Cardiac muscle cell (in vitro differentiated cells and primary cell): Measurements from ENCODE around the gene ADGRD1. TPM values are rescaled to one million over a fixed set of nuclear protein-coding genes. Genes with fewer than 3 reads are reported as not detected.

ENCODE experiments used
- DNase-seq, 2 donors: peaks; one replicate each; pipeline versions ENCODE4 v3.0.0 to v3.0.0-alpha.2; 2010 to 2017; ENCODE audit warnings: low read depth in 1 of 2, low spot score in 1 of 2
- H3K27ac ChIP-seq: fragments of 200-600 bp; sonication (generic); 2 replicates; pipeline ENCODE4 v1.5.1; 2016
- H3K27me3 ChIP-seq: fragments of 200-600 bp; sonication (generic); 2 replicates; pipeline ENCODE4 v1.6.0; 2016; ENCODE audit warnings: control low read depth
- H3K36me3 ChIP-seq: fragments of 200-600 bp; sonication (generic); 2 replicates; pipeline ENCODE4 v1.5.1; 2016; ENCODE audit warnings: control low read depth
- H3K4me1 ChIP-seq: fragments of 200-600 bp; sonication (generic); 2 replicates; pipeline ENCODE4 v1.8.1; 2017; ENCODE audit warnings: low read depth, mild to moderate bottlenecking, mixed run types
- H3K4me3 ChIP-seq: fragments of 200-600 bp; sonication (generic); 2 replicates; pipeline ENCODE4 v1.5.1; 2016; ENCODE audit warnings: mild to moderate bottlenecking
- H3K9me3 ChIP-seq: fragments of 200-600 bp; sonication (generic); 2 replicates; pipeline ENCODE4 v1.5.1; 2017; ENCODE audit warnings: low read depth, mild to moderate bottlenecking, control low read depth
- polyA plus RNA-seq: library from polyadenylated mRNA; unstranded; fragments of >200 nt; fragmentation: Nextera tagmentation; extraction: Ambion mirVana; gene quantifications from 2 replicates; pipeline ENCODE4 v1.2.1, GENCODE V29; 2016
- total RNA-seq: library from RNA; depleted of rRNA; stranded (reverse); fragments of >200 nt; gene quantifications from 2 replicates; pipeline ENCODE4 v1.2.3, GENCODE V29; 2016
- TF ChIP-seq, protein P1 (sequence below): IDR thresholded peaks from 2 replicates; pipeline ENCODE4 v1.5.1; 2012; ENCODE audit warnings: low read depth, mild to moderate bottlenecking, low read length

Gene ADGRD1
- total and polyA plus RNA-seq, 2 experiments from 2014 or later, result 66.6 to 74.0 TPM

DNA sequence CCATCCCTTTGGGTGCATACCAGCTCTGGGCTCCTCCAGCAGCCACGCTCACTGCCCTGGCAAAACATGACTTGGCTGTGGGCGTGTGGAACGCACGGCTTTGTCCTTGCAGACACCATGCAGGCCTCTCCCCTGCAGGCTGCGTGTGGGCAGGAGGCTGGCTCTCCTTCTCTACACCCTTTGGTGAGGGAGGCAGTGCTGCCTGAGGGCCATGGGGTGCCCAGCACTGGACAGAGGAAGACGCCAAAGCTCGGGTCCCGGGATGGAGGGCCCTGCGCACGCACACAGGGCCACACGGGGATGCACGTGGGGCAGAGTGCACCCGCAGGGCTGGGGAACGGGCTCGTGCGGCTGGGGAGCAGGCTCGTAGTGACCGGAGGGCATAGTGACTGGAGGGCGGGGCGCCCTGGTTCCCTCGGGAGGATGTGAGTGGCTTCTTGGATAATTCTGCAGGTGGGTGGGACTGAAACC lies 89.7 kb downstream of the ADGRD1 start:
- H3K36me3 ChIP-seq, result peaks cover 4% of the 10 kb centered on the region
- no peaks in the 10 kb centered on the region for H3K9me3 ChIP-seq
- TF ChIP-seq, protein P1, sequence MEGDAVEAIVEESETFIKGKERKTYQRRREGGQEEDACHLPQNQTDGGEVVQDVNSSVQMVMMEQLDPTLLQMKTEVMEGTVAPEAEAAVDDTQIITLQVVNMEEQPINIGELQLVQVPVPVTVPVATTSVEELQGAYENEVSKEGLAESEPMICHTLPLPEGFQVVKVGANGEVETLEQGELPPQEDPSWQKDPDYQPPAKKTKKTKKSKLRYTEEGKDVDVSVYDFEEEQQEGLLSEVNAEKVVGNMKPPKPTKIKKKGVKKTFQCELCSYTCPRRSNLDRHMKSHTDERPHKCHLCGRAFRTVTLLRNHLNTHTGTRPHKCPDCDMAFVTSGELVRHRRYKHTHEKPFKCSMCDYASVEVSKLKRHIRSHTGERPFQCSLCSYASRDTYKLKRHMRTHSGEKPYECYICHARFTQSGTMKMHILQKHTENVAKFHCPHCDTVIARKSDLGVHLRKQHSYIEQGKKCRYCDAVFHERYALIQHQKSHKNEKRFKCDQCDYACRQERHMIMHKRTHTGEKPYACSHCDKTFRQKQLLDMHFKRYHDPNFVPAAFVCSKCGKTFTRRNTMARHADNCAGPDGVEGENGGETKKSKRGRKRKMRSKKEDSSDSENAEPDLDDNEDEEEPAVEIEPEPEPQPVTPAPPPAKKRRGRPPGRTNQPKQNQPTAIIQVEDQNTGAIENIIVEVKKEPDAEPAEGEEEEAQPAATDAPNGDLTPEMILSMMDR, result no peak
- no peaks in the 10 kb centered on the region for H3K4me1 ChIP-seq
- H3K27me3 ChIP-seq, result no peaks in the 10 kb centered on the region
- H3K4me3 ChIP-seq, result no peak overlapping the region
- no peak for DNase-seq
- no peak overlapping the region for H3K27ac ChIP-seq

DNA sequence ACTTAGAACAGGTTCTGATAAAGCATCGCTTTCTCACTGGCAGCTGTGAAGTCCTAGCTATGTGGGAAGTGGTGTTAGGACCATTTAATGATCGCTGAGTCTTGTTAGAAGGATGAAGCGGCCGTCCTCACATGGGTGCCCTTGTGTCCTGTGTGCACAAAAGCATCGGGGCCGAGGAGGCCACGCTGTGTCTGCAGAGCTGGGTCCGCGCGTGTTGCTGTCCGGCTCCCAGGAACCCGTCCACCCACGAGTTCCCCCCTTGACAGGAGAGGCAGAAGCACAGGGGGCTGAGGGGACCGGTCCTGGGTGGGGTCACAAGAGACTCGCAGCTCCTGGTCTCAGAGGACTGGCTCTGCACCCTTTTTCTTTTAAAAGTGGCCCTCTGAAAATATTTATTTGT lies 90.4 kb downstream of the ADGRD1 start:
- no peak overlapping the region for H3K4me3 ChIP-seq
- no peak for DNase-seq

DNA sequence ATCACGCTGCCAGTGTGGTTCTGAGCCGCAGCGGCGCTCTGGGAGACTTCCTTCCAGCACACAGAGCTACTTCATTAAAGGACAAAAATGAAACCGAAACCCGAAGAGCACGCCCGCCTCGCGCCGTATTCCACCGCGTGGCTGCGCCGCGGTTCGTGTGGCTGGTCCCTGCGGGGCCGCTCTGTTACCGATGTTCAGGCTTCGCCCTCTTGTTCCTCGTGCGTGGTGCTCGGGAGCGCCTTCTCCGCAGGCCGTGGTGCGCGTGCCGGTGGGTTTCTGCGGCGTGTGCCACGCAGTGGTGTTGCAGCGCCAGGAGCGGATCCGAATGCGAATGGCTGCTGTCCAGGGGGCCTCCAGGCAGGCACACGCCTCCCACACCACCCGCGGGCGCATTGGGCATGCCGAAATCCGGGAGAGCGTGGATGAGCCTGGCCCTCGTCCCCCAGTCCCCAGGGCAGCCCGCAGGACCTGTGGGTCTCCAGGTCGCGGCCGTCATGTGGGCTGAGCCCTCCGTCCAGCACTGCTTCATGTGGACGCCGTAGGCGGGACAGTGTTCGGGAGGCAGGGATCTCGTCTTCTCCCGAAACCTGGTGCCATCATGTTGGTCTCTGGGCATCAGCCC lies 91.2 kb downstream of the ADGRD1 start:
- H3K27me3 ChIP-seq, result no peaks in the 10 kb centered on the region
- H3K4me1 ChIP-seq, result no peaks in the 10 kb centered on the region
- no peak overlapping the region for H3K27ac ChIP-seq
- TF ChIP-seq, protein P1, result no peak
- no peaks in the 10 kb centered on the region for H3K9me3 ChIP-seq
- H3K4me3 ChIP-seq, result no peak overlapping the region
- no peak for DNase-seq
- peaks cover 4% of the 10 kb centered on the region for H3K36me3 ChIP-seq

More for the DNA sequence above, 90.4 kb downstream of the ADGRD1 start:
- peaks cover 4% of the 10 kb centered on the region for H3K36me3 ChIP-seq
- no peaks in the 10 kb centered on the region for H3K9me3 ChIP-seq
- H3K27ac ChIP-seq, result no peak overlapping the region
- TF ChIP-seq, protein P1, result no peak
- no peaks in the 10 kb centered on the region for H3K27me3 ChIP-seq
- H3K4me1 ChIP-seq, result no peaks in the 10 kb centered on the region

DNA sequence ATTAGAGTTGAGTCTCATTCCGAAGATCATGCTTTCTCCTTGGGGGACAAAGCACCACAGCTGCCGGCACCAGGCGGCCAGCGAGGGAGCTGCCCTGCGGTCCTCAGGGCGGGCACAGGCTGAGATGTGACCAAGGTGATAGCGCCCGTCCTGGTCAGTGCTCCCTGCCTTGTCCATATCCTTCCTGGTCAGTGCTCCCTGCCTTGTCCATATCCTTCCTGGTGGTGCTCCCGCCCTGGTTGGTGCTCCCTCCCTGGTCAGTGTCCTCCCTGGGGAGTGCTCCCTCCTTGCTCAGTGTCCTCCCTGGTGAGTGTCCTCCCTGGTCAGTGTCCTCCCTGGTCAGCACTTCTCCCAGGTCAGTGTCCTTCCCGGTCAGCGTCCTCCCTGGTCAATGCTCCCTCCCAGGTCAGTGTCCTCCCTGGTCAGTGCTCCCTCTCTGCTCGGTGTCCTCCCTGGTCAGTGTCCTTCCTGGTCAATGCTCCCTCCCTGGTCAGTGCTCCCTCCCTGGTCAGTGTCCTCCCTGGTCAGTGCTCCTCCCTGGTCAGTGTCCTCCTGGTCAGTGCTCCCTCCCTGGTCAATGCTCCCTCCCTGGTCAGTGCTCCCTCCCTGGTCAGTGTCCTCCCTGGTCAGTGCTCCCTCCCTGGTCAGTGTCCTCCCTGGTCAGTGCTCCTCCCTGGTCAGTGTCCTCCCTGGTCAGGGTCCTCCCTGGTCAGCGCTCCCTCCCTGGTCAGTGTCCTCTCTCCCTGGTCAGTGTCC lies 92.2 kb downstream of the ADGRD1 start:
- no peaks in the 10 kb centered on the region for H3K4me1 ChIP-seq
- no peak for DNase-seq
- no peaks in the 10 kb centered on the region for H3K27me3 ChIP-seq
- TF ChIP-seq, protein P1, result no peak
- H3K4me3 ChIP-seq, result no peak overlapping the region
- H3K36me3 ChIP-seq, result peaks cover 4% of the 10 kb centered on the region
- H3K9me3 ChIP-seq, result no peaks in the 10 kb centered on the region
- H3K27ac ChIP-seq, result no peak overlapping the region

DNA sequence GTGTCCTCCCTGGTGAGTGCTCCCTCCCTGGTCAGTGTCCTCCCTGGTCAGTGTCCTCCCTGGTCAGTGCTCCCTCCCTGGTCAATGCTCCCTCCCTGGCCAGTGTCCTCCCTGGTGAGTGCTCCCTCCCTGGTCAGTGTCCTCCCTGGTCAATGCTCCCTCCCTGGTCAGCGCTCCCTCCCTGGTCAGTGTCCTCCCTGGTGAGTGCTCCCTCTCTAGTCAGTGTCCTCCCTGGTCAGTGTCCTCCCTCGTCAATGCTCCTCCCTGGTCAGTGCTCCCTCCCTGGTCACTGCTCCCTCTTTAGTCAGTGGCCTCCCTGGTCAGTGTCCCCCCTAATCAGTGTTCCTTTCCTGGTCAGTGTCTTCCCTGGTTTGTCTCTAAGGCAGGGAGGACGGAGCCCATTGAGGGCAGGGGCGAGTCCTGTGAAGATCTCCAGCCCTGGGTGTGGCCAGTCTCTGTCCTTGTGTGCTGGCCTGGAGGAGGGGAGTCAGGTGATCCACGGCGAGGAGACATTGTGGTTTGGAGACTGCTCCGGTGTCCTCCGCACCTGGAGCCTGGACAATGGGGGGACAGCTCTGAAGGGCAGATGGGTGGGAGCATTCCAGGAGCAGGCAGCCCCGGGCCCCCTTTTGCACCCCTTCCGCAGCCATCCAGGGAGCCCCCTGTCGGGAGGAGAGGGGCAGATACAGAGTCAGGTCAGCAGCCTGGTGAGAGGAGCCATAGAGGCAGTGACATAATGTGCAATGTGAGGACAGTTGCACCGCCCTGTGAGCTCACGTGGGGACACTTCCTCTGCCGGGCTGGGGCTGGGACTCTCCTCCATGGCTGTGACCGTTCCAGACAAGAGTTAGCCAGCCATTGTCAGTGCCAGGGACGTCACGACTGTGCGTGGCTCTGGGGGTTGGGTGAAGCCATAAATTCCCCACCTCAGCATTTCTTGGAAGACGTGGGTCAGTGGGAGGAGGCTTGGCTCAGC lies 93.4 kb downstream of the ADGRD1 start:
- Histone ChIP-seq H3K27me3 (no peaks in the 10 kb centered on the region), H3K4me1 (no peaks in the 10 kb centered on the region), H3K9me3 (no peaks in the 10 kb centered on the region), H3K36me3 (peaks cover 4% of the 10 kb centered on the region), H3K4me3 (no peak overlapping the region), H3K27ac (no peak overlapping the region)
- TF ChIP-seq, protein P1, result no peak
- DNase-seq, result no peak
